HS-5 (cell line): ENCODE results near the gene HRC.

Source experiments
- DNase-seq: peaks from one replicate; pipeline ENCODE4 v3.0.0-alpha.2; 2012; ENCODE audit warnings: low read depth

HRC gene

DNA sequence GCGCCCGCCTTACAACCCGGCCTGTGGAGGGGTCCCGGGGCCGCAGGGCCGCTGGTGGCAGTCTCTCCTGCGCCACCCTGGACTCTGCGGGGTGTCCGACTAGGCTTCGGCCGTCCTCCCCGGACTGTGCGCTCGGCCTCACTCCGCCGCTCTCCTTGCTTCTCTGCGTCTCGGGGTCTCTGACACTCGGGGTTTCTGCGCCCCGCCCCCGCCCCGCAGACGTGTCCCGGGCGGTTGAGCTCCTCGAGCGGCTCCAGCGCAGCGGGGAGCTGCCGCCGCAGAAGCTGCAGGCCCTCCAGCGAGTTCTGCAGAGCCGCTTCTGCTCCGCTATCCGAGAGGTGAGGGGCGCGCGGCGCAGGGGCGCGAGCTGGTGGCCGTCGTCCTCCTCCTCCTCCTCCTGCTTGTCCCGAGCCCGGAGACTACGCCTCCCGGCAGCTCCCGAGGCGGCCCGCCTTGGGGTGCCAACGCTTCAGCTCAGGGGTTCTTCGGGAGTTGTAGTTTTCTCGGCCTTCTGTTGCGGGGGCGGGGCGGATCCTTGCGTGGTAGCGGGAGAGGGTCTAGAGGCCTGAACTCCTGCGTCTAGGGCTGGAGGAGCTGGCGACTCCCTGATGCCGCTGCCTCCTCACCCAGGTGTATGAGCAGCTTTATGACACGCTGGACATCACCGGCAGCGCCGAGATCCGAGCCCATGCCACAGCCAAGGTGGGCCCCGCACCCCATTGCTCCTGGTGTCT is 40.4 kb downstream of the HRC start:
- no peak for DNase-seq

DNA sequence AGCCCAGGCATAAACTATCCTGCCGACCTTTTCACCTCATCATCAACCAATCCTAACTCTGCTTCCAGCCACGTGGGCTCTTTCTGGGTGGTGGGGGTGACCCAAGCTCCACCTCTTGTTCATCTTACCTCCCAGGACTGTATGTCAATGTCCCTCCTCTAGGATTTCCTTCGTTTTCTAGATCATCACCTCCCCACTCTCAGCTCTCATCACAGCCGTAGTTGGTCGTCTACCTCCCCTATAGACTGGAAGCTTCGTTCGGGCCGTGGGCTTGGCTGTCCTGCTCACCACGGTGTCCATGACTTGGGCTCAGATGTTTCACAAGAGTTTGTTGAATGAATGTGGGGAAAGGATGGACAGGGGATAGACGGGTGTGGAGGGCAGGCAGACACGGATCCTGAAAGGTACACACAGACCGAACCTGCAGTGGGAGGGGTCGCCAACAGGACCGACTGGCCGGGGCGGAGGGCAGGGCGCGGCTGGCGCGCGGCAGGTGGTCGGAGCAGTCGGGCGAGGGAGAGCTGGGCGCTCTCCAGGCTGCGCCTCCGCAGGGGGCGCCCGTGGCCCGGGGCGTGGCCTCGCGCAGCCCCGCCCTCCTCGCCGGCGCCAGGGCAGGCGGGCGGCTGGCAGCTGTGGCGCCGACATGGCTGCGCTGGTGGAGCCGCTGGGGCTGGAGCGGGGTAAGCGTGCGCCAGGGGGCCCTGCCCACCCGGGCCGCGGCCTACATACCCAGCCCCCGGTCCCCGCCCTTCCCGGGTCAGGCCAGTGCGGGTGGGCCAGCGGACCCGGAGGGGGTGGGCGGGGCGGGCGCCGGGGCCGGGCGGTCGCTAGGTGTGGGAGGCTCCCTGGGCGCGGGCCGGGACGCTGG is 41.2 kb downstream of the HRC start, which contains the start of gene LIN7B:
Gene LIN7B (plus strand): TSS at position 609 of the 868 bp plus-strand sequence. CDS start 35 bp downstream, at position 644.
- no peak for DNase-seq

DNA sequence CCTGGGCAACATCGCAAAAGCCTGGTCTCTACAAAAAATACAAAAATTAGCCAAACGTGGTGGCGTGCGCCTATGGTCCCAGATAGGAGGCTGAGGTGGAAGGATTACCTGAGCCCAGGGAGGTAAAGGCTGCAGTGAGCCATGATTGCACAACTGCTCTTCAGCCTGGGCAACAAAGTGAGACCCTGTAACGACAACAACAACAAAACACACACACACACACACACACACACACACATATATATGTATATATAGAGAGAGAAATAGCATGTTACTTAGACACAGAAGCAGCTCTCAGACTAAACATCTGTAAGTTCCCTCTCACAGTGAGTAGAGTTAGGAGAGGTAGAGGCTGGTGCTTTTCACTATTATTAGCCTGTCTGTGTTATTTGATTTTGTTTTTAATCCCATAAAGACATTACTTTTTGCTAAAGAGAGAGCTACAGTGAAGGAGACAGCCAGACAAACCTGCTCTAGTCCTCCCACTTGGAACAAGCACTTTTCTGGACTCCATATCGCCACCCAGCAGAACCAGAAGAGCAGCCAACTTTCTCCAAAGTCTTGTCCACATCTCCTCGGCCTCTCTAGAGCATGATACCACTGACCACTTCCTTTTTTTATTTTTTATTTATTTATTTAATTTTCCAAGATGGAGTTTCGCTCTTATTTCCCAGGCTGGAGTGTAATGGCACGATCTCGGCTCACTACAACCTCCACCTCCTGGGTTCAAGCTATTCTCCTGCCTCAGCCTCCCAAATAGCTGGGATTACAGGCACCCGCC is 43.8 kb downstream of the HRC start:
- no peak for DNase-seq

DNA sequence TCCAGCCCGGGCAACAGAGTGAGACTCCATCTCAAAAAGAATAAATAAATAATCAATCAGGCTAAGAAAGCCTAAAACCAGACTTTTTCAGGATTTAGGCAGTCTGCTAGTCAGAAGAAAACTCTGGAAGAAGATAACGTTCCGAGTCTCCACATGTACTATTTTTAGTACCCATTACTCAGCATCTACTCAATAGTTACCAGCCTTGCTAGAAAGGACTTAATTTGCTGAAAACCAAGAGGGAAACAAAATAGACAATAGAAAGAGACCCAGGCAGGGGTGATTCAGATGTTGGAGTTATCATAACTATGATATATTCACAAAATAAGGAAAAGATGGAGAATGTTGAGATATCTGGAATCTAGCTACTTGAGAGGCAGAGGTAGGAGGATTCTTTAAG is 44.6 kb downstream of the HRC start:
- no peak for DNase-seq

DNA sequence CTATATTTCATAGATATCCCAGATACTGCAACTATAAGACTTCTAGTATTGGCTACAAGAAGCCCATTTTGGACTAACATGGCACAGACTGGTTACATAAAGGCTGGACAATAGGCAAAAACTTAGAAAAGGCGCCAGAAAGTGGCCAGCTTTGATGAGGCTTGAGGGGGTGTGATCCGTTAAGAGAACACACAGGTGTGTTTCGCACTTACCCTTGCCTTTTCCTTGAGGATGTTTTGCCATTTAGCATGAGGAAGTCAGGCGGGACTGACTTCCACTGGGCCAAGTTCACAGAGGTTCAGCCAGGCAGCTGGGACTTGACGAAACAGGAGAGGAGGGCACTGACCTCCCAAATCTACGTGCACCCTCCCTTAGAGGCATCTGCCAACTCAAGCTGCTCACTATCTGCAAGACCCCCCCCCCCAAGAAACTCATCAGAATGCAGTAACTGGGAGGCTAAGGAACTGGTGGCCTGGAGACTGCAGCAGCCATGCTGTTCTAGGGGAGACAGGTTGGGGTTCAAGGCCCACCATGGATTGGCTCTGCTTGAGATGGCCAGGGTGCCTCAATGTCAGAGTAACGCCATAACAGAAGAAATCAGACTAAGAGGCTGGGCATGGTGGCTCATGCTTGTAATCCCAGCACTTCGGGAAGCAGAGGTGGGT is 45.5 kb downstream of the HRC start:
- no peak for DNase-seq

DNA sequence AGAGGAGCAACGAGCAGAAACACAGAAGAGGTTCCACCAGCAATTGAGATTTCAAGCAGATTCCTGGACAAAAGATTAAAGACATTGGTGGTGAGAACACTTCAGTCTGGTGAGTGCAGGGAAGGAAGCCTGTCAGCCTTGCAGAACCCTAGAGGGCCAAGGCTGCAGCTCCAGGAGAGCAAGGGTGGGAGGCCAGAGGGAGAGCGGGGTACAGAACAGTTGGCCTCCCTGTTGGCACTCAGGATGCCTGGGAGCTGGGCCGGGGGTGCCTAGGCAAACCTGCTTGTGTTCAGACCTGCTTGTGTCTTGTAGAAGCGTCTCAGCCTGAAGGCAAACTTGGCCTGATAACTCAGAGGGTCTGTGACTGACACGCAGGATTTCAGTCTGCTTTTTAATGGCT is 46.1 kb downstream of the HRC start:
- no peak for DNase-seq

DNA sequence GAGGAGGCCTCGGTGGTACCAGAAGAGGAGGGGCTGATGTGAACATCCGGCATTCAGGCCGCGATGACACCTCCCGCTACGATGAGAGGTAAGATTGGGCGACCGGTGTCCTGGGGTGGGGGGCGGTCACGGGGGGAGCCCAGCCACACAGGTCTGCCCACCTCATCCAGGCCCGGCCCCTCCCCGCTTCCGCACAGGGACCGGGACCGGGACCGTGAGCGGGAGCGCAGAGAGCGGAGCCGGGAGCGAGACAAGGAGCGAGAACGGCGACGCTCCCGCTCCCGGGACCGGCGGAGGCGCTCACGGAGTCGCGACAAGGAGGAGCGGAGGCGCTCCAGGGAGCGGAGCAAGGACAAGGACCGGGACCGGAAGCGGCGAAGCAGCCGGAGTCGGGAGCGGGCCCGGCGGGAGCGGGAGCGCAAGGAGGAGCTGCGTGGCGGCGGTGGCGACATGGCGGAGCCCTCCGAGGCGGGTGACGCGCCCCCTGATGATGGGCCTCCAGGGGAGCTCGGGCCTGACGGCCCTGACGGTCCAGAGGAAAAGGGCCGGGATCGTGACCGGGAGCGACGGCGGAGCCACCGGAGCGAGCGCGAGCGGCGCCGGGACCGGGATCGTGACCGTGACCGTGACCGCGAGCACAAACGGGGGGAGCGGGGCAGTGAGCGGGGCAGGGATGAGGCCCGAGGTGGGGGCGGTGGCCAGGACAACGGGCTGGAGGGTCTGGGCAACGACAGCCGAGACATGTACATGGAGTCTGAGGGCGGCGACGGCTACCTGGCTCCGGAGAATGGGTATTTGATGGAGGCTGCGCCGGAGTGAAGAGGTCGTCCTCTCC is 47.4 kb downstream of the HRC start:
- DNase-seq = no peak

DNA sequence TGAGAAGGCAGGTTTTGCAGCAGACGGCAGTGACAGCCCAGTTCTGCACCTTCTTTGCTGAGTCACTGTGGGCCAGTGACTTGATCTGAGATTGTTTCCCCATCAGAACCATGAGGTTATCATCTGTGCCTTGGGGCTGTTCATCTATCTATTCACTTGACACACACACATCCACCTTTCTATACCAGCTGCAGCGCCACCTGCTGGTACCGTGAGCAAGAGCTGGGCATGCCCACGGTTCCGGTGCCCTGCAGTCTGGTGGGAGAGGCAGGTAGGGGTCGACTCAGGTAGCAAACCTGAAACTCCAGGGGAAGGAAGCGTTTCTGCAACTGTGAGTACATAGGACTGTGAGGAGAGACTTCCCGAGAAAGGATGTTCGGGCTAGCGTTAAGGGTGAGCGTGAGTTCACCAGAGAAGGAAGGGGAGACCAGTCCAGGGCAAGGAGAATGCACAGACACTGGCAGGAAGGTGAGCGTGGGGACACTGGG is 48.5 kb downstream of the HRC start:
- DNase-seq = no peak

DNA sequence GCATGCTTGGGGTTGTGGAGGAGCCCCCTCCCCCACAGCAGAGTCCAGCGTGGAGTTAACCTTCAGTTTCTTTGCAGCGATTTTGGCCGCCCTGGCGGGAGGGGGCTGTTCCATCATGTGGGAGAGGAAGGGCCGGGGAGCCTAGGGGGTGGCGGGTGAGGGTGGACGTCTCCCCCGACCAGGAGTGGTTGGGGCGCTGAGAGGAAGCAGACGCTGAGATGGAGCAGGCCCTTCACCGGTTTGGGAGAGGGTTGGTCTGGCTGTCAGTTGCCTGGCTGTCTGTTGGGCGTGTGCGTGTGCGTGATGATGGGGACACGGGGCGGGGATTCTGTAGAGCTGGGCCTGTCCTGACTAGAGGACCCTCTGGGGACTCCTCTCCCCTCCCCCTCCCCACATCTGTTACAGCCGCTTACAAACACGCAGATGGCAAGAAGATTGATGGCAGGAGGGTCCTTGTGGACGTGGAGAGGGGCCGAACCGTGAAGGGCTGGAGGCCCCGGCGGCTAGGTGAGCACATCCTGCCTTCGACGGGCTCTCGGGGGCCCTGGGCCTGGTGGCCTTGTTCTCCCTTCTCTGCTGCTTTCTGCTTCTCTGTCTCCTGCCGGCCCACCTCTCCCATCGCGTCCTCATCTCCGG is 50.8 kb downstream of the HRC start:
- no peak for DNase-seq

DNA sequence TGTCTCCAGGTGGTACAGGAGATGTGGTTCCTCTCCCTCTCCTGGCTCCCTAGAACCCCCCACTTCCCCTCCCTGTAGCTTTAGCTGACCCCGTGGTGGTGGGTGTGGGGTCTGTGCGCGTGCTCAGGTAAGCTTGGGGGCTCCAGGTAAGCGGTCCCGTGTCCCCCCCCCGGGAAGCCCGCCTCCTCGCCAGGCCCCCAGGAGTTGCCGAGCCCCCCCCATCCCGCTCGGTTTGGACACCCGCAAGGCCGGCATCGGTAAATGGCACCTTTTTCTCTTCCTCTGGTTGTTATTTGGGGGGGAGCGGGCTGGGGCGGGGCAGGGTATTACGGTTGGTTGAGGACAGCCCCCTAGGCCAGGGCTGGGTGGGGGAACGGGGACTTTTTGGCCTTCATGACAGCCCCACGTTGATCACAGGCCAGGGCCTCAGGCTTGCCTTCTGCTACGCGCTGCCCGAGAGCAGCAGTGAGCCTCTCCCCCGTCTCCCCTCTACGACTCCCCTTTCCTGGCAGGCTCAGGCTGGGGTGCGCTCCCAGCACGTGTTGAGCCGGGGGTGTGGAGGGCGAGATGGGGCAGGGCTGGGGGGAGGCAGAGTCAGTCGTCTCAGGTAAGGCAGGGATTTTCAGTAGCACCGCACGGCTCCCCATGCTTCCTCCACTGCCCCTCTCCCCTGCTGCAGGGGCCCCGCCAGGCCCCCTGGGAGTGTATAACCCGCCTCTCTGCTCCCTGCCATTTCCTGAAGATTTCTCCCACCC is 51.7 kb downstream of the HRC start:
- DNase-seq = no peak

DNA sequence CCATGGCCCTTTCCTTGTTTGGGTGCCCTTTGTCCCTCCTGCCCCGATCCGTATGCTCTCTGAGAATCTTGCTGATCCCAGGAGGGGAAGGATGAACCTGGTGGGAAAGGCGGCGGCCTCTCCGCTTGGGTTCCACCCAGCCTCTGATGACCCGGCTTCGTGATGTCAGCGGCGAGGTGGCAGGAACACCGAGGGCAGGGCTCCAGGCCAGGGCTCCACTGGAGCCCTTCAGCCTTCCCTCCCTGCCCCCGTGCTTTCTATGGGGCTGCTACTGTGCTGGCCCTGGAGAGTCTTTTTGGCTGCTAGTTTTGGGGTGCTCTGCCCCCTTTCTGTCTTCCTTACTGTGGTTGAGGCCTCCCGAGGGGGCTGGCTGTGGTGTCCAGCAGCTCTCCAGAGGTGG is 52.9 kb downstream of the HRC start:
- no peak for DNase-seq
